Astrocyte of the spinal cord (primary cell): ENCODE data around the gene RTL5.

Experiments used
- DNase-seq: peaks from one replicate; pipeline ENCODE4 v3.0.0; 2011; ENCODE audit warnings: low read depth, low spot score
- H3K4me3 ChIP-seq: 2 replicates; pipeline ENCODE4 v1.5.1; 2011; ENCODE audit warnings: low read depth, mild to moderate bottlenecking, low read length, moderate library complexity
- in situ Hi-C: cut with HindIII; loops from 2 replicates; pipeline ENCODE4 v1.10.0; 2017; ENCODE audit warnings: low sequenced_read_pairs
- TF ChIP-seq, protein P1 (sequence below): IDR thresholded peaks from 2 replicates; pipeline ENCODE4 v1.5.1; 2012; ENCODE audit warnings: low read depth, mild to moderate bottlenecking, low read length, inconsistent platforms

Gene RTL5

DNA sequence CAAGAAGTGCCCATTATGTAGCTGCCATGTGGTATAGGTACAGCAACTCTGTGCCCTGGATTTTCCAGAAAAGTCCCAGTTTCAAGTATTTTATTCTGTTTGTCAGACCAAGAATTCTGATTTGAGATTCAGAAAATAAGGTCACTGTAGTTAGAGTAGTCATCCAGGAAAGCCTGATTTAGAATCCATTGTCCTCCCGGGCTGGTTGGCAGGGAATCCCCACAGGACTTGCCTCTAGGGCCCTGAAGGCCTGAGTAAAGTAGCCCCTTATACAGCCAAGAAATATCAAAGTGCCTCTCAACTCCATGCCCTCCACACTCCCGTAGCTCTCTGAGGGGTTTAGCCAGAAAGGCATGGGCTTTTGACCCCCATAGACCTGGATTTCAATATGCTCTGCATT is 36.3 kb downstream of the RTL5 start:
- no peak for DNase-seq
- H3K4me3 ChIP-seq = no peak overlapping the region
- in situ Hi-C loops = no loop called here
- TF ChIP-seq, protein P1, sequence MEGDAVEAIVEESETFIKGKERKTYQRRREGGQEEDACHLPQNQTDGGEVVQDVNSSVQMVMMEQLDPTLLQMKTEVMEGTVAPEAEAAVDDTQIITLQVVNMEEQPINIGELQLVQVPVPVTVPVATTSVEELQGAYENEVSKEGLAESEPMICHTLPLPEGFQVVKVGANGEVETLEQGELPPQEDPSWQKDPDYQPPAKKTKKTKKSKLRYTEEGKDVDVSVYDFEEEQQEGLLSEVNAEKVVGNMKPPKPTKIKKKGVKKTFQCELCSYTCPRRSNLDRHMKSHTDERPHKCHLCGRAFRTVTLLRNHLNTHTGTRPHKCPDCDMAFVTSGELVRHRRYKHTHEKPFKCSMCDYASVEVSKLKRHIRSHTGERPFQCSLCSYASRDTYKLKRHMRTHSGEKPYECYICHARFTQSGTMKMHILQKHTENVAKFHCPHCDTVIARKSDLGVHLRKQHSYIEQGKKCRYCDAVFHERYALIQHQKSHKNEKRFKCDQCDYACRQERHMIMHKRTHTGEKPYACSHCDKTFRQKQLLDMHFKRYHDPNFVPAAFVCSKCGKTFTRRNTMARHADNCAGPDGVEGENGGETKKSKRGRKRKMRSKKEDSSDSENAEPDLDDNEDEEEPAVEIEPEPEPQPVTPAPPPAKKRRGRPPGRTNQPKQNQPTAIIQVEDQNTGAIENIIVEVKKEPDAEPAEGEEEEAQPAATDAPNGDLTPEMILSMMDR = no peak

DNA sequence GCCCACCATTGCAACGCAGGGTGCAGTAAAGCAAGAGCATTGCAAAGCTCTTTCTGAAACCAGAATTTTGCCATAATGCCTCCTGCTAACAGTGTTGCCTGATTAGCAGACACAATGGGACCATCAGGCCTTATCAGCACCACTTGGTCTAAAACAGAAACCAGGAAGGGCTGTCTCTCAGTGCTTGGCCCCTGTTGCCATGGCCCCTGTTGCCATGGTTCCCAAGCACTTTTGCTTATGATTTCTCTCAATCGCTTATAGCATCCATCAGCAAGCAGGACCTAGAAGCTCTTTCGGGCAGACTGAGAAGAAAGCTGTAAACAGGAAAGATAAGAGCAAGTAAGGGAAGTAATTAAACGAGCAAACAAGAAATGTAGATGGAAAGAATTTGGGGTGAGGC is 36.8 kb downstream of the RTL5 start:
- in situ Hi-C loops = no loop called here
- no peak for DNase-seq
- TF ChIP-seq, protein P1 = no peak
- no peak overlapping the region for H3K4me3 ChIP-seq

DNA sequence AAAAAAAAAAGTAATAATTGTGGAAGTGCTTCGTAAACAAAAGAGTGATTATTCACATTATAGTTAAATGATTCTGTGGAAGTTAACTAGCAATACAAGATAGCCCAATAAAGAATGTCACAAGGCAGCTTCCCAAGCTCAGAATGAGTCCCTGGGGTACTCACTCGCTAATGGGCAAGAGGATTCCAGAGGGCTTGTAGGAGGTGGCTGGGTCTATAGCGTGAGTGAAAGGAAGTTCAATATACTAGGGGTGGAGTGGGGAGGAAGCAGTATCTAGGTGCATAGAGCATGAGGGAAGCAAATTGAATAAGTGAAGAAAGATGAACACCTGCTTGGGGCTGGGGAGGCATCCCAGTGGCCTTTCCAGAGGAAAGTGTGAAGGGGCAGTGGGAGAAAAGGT is 42.5 kb downstream of the RTL5 start:
- in situ Hi-C loops = no loop called here
- DNase-seq = no peak
- TF ChIP-seq, protein P1 = no peak
- H3K4me3 ChIP-seq = no peak overlapping the region

DNA sequence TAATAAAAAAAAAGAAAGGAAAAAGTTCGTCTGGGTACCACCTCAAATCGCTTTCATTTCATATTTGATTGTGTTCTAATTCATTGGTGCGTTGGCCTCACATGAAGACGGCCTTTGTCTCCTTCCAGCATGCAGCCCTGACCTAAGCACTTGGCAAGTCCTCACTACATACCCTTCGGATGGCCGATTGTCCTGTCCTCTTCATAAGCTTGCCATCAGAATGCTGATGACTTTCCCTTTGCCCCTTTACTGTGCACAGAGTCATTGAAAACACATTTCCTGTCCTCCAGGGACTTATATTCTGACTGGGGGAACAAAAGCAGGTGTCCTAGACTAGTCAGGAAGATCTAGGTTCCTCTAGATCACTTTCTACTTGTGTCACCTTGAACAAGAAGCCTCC is 43.0 kb downstream of the RTL5 start:
- in situ Hi-C loops = no loop called here
- TF ChIP-seq, protein P1 = no peak
- H3K4me3 ChIP-seq = no peak overlapping the region
- no peak for DNase-seq

DNA sequence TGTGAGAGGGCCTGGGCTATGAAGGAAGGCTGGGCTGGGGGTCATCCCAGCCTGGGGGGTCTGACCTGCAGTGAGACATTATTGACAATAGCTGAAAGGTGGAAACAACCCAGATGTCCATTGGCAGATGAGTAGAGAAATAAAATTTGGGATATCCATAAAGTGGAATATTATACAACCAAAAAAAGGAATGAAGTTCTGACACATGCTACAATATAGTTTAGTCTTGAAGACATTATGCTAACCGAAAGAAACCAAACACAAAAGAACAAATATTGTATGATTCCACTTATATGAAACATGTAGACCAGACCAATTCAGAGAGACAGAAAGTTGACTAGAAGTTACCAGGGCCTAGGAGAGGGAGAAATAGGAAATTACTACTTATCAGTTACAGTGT is 44.7 kb downstream of the RTL5 start:
- H3K4me3 ChIP-seq = no peak overlapping the region
- TF ChIP-seq, protein P1 = no peak
- no peak for DNase-seq
- in situ Hi-C loops = no loop called here

DNA sequence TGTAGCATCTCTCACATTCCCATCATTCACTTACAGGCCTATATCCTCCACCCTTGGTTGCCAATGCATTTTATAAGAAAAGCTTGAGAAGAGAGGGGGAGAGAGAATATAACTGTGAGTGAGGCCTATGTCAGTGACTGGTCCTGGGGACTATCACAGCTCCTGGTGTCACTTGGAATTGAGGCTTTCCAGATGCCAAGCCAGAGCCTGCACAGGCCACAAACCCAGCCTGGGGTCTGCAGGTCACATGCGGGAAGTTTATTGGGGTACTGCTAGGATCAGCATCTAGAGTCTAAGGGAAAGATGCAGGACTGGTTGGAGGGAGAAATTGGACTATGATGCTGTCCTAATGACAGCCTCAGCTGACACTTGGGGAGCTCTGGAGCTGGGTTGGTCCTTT is 47.6 kb downstream of the RTL5 start:
- no peak for DNase-seq
- in situ Hi-C loops = no loop called here
- H3K4me3 ChIP-seq = no peak overlapping the region
- TF ChIP-seq, protein P1 = no peak

DNA sequence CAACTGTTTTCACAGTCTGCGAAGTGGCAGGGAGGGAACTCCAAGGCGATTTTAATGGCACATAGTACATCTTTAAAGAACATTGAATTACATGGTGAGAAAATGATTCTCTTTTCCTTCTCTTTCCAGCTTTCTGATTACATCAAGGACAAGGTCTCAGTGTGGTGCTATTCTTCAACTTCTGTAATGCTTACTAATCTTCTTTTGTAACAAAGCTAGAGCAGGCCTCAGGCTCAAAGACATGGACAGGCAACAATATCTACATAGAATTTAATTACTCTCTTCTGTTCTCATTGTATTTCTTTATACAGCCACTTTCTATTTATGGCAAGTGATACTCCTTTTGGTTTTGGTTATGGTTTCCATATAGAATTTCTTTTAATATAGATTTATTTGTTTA is 48.4 kb downstream of the RTL5 start:
- no peak overlapping the region for H3K4me3 ChIP-seq
- DNase-seq = no peak
- TF ChIP-seq, protein P1 = no peak
- in situ Hi-C loops = no loop called here
